Type B pancreatic cell (in vitro differentiated cells): ENCODE results near the gene SYNDIG1L. TPM values are rescaled to one million over a fixed set of nuclear protein-coding genes. Genes with fewer than 3 reads are reported as not detected.
A peak's percentile ranks its signal among the peaks of the same experiment; 100 is the strongest.

ENCODE experiments used
- DNase-seq: peaks from one replicate; pipeline ENCODE4 v3.0.0; 2021; ENCODE audit warnings: mixed read lengths; ENCODE audit not compliant: unreplicated experiment; ENCODE audit errors: extremely low spot score
- H3K27ac Mint-ChIP-seq: 2 replicates; pipeline ENCODE4 v1.8.0; 2021; ENCODE audit warnings: mild to moderate bottlenecking, mixed read lengths
- H3K27me3 Mint-ChIP-seq: 2 replicates; pipeline ENCODE4 v1.8.0; 2021; ENCODE audit warnings: mixed read lengths
- H3K36me3 Mint-ChIP-seq: 2 replicates; pipeline ENCODE4 v1.8.0; 2021; ENCODE audit warnings: mixed read lengths
- H3K4me1 Mint-ChIP-seq: one replicate; pipeline ENCODE4 v1.8.0; 2021; ENCODE audit warnings: mixed read lengths; ENCODE audit not compliant: unreplicated experiment
- H3K4me3 Mint-ChIP-seq: 2 replicates; pipeline ENCODE4 v1.8.0; 2021; ENCODE audit warnings: mild to moderate bottlenecking, mixed read lengths
- H3K9me3 Mint-ChIP-seq: 2 replicates; pipeline ENCODE4 v1.8.0; 2021; ENCODE audit warnings: mixed read lengths
- total RNA-seq: library from RNA; stranded (reverse); gene quantifications from 2 replicates; pipeline ENCODE4 v1.2.1, GENCODE V29; 2021; ENCODE audit warnings: low replicate concordance
- TF ChIP-seq, protein P1 (sequence below): fragments of 200-600 bp; sonication (generic); conservative IDR thresholded peaks from 2 replicates; pipeline ENCODE4 v1.5.0; 2021; ENCODE audit warnings: antibody characterized with exemption, mild to moderate bottlenecking

The SYNDIG1L gene
- total RNA-seq, 1 donor from 2014 or later = 0.36 TPM

DNA sequence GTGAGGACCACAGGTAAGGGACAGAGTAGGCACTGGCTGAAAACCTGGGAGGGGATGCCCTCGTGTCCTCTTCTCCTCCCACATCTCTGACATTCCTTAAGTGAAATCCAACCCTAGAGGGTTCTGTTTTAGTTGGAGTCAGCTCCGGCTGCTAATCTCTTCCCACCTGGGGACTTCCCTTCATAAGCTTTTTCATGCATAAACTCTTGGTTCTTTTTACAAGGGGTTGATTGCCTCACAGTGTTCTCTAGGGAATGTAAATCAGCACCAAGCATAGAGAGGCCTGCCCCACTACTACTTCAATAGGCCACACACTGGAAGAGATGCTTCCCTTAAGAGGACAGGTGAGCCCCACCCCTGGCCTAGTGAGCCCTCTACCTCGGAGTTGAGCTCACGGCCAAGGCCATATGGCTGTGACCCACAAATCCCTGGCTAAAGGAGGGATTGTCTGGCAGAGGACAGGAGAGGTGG lies 3.2 kb upstream of the SYNDIG1L start:
- H3K27ac Mint-ChIP-seq = no peak overlapping the region
- no peaks in the 10 kb centered on the region for H3K4me1 Mint-ChIP-seq
- peak; percentile 32 for DNase-seq
- H3K27me3 Mint-ChIP-seq = peaks cover 76% of the 10 kb centered on the region
- H3K4me3 Mint-ChIP-seq = no peak overlapping the region
- no peaks in the 10 kb centered on the region for H3K36me3 Mint-ChIP-seq
- TF ChIP-seq, protein P1, sequence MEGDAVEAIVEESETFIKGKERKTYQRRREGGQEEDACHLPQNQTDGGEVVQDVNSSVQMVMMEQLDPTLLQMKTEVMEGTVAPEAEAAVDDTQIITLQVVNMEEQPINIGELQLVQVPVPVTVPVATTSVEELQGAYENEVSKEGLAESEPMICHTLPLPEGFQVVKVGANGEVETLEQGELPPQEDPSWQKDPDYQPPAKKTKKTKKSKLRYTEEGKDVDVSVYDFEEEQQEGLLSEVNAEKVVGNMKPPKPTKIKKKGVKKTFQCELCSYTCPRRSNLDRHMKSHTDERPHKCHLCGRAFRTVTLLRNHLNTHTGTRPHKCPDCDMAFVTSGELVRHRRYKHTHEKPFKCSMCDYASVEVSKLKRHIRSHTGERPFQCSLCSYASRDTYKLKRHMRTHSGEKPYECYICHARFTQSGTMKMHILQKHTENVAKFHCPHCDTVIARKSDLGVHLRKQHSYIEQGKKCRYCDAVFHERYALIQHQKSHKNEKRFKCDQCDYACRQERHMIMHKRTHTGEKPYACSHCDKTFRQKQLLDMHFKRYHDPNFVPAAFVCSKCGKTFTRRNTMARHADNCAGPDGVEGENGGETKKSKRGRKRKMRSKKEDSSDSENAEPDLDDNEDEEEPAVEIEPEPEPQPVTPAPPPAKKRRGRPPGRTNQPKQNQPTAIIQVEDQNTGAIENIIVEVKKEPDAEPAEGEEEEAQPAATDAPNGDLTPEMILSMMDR = no peak
- H3K9me3 Mint-ChIP-seq = no peaks in the 10 kb centered on the region

DNA sequence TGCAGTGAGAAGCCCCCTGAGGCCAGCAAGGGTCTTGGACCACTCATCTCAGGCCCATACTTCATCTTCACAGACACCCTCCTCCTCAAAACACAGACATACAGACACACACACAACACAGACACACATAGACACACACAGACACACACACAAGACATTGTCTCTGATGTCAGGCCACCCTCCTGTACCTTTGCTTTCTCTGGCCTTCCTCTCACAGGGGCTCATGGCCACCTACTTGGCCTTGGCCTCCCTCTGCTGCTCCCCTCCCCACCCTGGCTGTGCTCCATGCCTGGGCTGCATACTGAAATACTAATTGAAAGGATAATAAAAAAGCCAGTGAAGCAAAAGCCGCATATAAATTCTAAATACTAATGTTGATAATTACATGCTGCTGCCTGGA lies 1.6 kb upstream of the SYNDIG1L start:
- Mint-ChIP-seq H3K9me3 (no peaks in the 10 kb centered on the region), H3K36me3 (no peaks in the 10 kb centered on the region), H3K27me3 (peaks cover 77% of the 10 kb centered on the region), H3K4me3 (no peak overlapping the region), H3K27ac (no peak overlapping the region), H3K4me1 (no peaks in the 10 kb centered on the region)
- TF ChIP-seq, protein P1 = no peak
- DNase-seq = peak; percentile 53

DNA sequence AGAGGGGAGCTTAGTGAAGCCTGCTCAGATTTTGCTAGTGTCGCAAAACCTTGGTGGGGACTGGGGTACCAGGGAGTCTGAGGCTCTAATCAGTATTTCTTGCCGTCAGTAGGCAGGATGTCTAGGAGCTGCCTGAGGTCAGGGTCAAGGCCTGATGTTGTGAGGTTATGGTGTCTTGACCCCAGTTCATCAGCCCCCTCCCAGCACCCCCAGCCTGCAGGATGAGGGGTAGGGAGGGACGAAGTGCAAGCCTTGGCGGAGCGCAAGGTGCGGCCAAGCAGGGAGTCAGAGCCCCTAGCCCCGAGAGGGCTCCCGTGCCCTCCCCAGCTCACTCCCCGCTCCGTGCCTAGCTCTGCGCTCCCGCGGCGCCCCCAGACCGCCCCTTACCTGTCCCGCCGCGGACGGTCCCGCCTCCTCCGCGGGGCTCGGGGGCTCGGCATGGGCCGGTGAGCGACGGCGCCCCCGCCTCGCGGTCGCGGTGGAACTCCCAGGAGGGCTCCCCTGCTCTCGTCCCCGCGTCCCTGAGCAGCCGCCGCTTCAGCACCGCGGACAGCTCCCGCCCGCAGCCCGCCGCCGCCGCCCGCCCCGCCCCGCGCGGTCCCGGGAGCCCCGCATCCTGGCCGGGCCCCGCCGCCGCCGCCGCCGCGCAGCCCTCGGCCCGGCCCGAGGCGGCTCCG lies 347 bp downstream of the SYNDIG1L start:
- H3K27me3 Mint-ChIP-seq = peaks cover 61% of the 10 kb centered on the region
- H3K27ac Mint-ChIP-seq = no peak overlapping the region
- DNase-seq = no peak
- H3K4me1 Mint-ChIP-seq = no peaks in the 10 kb centered on the region
- no peak overlapping the region for H3K4me3 Mint-ChIP-seq
- no peaks in the 10 kb centered on the region for H3K36me3 Mint-ChIP-seq
- no peaks in the 10 kb centered on the region for H3K9me3 Mint-ChIP-seq
- TF ChIP-seq, protein P1 = no peak

DNA sequence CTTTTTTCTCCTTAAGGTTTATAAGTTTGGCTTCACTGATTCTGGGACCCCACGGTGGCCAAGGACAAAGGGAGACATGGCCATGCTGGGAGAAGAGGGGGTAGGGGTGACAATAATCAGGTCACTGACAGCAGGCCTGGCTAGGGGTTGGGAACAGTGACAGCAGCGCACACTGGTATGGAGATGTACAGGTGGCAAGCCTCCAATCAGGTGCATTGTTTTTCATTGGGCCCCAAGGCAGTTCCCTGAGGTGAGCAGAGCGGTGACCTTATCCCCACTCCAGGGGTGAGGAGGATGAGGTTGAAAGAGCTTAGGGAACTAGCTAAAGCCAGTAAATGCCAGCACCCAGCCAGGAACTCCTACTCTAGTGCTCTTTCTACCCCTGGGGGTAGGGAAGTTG lies 1.4 kb downstream of the SYNDIG1L start:
- H3K27ac Mint-ChIP-seq = no peak overlapping the region
- H3K4me1 Mint-ChIP-seq = no peaks in the 10 kb centered on the region
- no peak for DNase-seq
- TF ChIP-seq, protein P1 = no peak
- H3K27me3 Mint-ChIP-seq = peaks cover 52% of the 10 kb centered on the region
- H3K9me3 Mint-ChIP-seq = no peaks in the 10 kb centered on the region
- H3K36me3 Mint-ChIP-seq = no peaks in the 10 kb centered on the region
- H3K4me3 Mint-ChIP-seq = no peak overlapping the region

DNA sequence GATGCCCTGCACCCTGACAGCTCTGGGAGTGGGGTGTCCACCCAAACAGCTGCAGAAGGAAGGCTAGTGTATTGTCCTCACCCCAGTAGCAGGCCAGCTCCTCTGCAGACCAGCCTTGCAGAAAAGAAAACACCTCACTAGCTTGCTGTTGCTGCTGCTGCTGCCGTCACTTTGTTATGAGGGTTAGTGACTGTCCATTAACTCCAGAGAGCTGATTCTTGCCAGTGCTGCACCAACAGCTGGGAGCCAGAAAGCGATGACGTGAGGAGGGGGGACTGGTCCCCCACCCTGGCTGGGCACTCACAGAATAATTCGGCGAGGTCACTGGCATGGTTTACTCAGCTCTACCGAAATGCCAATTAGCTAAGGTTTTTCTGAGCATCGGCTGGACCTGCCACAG lies 2.8 kb downstream of the SYNDIG1L start:
- Mint-ChIP-seq H3K9me3 (no peaks in the 10 kb centered on the region), H3K27ac (no peak overlapping the region), H3K4me1 (no peaks in the 10 kb centered on the region), H3K27me3 (peaks cover 38% of the 10 kb centered on the region), H3K4me3 (no peak overlapping the region), H3K36me3 (no peaks in the 10 kb centered on the region)
- TF ChIP-seq, protein P1 = no peak
- no peak for DNase-seq
